ENCODE measurements around the gene TNNI3. TPM values are rescaled to one million over a fixed set of nuclear protein-coding genes. Genes with fewer than 3 reads are reported as not detected.

Gene TNNI3
- total and polyA plus RNA-seq, 9 donors: 0.62 to 14.4 (median 2.4) TPM; not detected in 2

DNA sequence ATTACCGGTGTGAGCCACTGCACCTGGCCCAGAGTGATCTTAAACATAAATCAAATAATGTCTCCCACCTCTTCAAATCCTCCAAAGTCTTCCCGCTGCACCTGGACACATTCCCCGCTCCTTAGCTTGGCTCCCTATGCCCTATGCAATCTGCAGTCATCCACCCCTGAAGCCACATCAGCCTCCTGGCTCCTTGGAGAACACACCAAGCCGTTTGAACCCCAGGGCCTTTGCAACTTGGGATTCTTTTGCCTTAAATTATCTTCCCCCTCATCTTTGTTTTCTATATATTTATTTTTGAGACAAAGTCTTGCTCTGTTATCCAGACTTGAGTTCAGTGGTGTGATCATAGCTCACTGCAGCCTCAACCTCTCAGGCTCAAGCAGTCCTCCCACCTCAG lies 11.6 kb upstream of the TNNI3 start:
- 51 to 65% (median 55%) methylated on average over 4 of the region's 4 CpGs for WGBS, 3 donors
- Histone ChIP-seq H3K4me1 (ENCODE audit: insufficient read depth) (peaks cover 1% of the 10 kb centered on the region), H3K36me3 (no peaks in the 10 kb centered on the region), H3K4me3 (no peak overlapping the region), H3K9me3 (no peaks in the 10 kb centered on the region), H3K27me3 (no peaks in the 10 kb centered on the region), H3K27ac (no peak overlapping the region)
- intact Hi-C loops (cut with DNase I): no loop called here
- TF ChIP-seq EP300 (IDR thresholded peaks at IDR 0.05) (no peak), CTCF (IDR thresholded peaks at IDR 0.05) (no peak), POLR2A (IDR thresholded peaks at IDR 0.05) (no peak)
- no peak for DNase-seq

DNA sequence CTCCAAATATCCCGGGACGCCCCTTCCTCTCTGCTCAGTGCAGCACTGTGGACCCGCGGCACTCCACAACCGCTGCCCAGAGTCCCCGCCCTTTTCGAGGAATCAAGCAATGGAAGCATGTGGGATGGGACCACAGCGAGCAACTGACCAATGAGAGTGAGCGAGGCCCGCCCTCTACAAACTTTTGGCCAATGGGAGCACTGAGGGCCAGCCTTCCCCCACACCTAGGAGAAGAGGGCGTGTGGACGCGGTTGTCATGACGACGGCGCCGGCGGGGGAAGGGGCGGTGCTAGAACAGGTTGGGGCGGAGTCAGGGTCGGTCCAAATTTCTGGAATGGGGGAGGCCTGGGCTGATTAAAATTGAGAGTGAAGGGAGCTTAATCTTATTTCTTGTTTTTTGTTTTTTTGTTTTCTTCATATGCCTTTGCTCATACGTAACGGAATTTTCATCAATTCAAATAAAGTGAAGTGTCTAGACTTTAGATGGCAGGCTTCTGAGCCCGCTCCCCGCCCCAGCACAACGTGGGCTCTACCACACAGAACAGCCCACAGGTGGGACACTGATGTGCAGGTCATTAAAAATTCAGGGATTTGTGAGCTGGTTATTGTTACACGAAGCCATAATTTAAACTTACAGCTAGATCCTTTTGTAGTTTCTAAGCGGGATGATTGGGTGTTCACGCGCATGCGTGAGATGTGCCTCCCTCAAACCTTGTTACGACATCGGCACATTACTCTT lies 9.2 kb upstream of the TNNI3 start, which contains the start of gene DNAAF3:
DNAAF3 (minus strand) TSS at position 84 of the 739 bp plus-strand sequence. CDS start 200 bp downstream, outside the sequence.
- Histone ChIP-seq H3K36me3 (no peaks in the 10 kb centered on the region), H3K27ac (no peak within 1 kb of the TSS), H3K4me3 (peak within 1 kb of the TSS; percentile 29), H3K4me1 (ENCODE audit: insufficient read depth) (no peaks in the 10 kb centered on the region), H3K9me3 (no peaks in the 10 kb centered on the region), H3K27me3 (no peaks in the 10 kb centered on the region)
- DNase-seq: peak; percentile 50 to 85 (median 78)
- no peak for TF ChIP-seq POLR2A (IDR thresholded peaks at IDR 0.05)
- TF ChIP-seq EP300 (IDR thresholded peaks at IDR 0.05): no peak
- no peak for TF ChIP-seq CTCF (IDR thresholded peaks at IDR 0.05)
- intact Hi-C loops (cut with DNase I): no loop called here
- 1 to 2% (median 1%) methylated on average over 33 of the region's 33 CpGs for WGBS, 3 donors

DNA sequence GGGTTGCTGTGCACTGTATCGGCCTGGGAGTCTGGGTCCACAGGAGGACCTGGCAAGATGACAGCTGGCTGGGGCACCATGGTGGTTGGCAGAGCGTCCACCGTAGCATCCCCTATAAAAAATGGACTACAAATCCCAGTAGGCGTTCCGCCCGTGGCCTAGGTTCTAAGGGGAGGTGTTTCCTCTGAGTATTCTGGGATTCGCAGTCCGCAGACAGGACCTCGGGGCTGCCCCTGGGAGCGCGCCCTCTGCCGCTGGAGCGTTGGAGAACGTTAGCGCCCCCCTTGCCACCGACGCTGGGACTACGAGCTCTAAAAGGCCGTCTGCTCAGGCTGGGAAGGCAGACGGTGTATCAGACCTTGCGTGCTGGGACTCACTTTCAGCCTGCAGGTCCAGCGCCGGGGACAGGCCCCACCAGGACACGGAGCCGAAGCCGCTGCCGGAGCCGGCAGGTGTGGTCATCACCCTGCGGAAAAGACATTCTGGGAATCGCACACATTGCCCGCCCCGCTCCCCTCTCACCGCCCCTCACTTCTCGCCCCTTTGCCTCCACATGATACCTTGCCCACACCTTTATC lies 8.5 kb upstream of the TNNI3 start:
- intact Hi-C loops (cut with DNase I): no loop called here

More for the DNA sequence above, 8.5 kb upstream of the TNNI3 start:
- peak in 3 of 5 donors; percentile 34 to 54 (median 46) for DNase-seq
- Histone ChIP-seq H3K36me3 (no peaks in the 10 kb centered on the region), H3K4me3 (peak overlapping the region; percentile 29), H3K27me3 (peaks cover under 1% of the 10 kb centered on the region), H3K9me3 (no peaks in the 10 kb centered on the region), H3K4me1 (ENCODE audit: insufficient read depth) (no peaks in the 10 kb centered on the region), H3K27ac (no peak overlapping the region)
- TF ChIP-seq CTCF (IDR thresholded peaks at IDR 0.05) (no peak), EP300 (IDR thresholded peaks at IDR 0.05) (no peak), POLR2A (IDR thresholded peaks at IDR 0.05) (no peak)
- 0 to 2% (median 1%) methylated on average over 33 to 34 of the region's 34 CpGs for WGBS, 3 donors

Measured in ovary (tissue), 9 donors.